Stimulated activated CD8-positive, alpha-beta memory T cell treated with anti-CD3 and anti-CD28 coated beads, Interleukin-7, amount 100 ng/mL, for 24 hours (primary cell): ENCODE results near the gene KATNB1.
A peak's percentile ranks its signal among the peaks of the same experiment; 100 is the strongest.
"Not testable (repeated sequence)": the region's sequence is repeated elsewhere in the genome, so short reads cannot be mapped to it uniquely, and the experiment has no call there.

Experiments used
- DNase-seq: peaks from one replicate; pipeline ENCODE4 v3.0.0-alpha.2; 2020; ENCODE audit warnings: low read depth

KATNB1 gene

DNA sequence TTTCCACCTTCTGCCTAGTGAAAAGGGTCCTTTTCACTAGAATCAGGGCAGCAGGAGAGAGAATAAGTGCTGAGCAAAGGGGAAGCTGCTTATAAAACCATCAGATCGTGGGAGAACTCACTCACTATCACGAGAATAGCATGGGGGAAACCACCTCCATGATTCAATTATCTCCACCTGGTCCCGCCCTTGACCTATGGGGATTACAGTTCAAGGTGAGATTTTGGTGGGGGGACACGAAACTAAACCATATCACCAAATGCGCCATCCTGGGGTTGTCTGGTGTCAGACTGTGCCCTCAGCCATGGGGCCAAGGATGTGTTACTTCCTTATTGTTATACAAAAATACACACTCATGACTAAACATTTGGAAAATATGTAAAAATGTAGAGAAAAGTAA is 10.4 kb upstream of the KATNB1 start:
- DNase-seq, result no peak

DNA sequence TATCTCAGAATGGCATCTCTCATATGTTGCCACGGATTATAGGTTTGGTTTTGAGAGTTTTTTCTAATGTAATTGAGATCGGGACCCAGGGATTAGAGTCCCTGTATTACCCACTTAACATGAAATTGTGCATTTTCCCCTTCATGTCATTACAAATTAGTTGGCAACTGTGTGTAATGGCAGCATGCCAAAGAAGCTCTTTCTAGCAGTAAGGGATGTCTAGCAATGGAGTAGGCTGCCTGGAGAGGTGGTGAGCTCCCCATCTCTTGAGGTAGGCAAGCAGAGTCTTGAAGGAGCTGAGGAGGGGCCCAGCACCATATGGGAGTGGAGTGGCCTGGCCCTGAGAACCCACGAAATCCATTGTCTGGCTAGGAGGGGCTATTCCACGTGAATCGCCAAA is 10.0 kb upstream of the KATNB1 start:
- DNase-seq, result no peak

DNA sequence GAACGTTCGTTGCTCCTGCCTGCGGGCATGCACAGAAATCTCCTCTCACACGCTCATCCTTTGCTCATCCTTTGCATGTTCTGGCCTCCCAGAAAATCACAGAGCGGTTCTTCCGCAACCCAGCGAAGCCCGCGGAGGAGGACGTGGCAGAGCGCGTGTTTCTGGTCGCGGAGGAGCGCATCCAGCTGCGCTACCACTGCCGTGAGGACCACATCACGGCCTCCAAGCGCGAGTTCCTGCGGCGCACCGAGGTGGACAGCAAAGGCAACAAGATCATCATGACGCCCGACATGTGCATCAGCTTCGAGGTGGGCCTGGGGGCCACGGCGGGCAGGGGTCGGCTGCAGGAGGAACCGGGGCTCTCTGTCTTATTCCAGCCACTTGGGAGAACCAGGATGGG is 9.6 kb upstream of the KATNB1 start:
- DNase-seq, result no peak

DNA sequence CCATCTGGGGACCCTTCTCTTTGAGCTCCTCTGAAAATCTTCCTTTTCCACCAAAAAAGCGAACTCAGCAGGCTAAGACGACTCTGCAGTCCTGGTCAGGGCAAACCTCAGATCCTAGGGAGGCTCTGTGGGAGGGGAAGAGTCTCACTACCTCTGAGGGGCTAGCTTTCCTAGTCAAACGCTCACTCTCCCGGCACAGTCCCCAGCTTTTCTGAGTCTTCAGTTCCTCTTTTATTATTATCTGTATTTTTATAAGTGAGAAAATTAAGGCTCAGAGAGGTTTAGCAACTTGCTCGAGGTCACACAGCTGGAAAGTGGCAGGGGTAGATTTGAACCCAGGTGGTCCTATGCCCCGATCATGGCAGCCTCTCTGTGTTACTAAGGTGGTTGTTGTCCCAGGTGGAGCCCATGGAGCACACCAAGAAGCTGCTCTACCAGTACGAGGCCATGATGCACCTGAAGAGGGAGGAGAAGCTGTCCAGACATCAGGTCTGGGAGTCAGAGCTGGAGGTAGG is 9.1 kb upstream of the KATNB1 start:
- no peak for DNase-seq

DNA sequence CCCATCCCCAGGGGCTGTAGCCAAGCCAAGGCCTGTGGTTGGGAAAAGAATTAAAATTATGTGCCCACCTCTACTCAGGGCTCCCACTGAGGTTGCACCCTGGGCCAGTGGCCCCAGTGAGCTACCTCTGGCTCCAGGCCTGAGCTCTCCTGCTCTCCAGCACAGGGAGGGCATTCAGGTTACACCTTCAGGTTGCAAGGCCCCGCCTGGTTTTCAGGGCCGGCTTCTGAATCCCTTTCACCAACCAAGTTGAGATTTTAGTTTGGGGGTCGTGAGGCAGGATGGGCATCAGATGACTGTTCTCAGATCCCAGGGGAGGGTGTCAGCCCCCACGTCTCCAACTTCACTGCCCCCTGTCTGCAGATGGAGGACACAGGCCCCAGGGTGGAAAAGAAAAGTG is 8.0 kb upstream of the KATNB1 start:
- DNase-seq, result no peak

DNA sequence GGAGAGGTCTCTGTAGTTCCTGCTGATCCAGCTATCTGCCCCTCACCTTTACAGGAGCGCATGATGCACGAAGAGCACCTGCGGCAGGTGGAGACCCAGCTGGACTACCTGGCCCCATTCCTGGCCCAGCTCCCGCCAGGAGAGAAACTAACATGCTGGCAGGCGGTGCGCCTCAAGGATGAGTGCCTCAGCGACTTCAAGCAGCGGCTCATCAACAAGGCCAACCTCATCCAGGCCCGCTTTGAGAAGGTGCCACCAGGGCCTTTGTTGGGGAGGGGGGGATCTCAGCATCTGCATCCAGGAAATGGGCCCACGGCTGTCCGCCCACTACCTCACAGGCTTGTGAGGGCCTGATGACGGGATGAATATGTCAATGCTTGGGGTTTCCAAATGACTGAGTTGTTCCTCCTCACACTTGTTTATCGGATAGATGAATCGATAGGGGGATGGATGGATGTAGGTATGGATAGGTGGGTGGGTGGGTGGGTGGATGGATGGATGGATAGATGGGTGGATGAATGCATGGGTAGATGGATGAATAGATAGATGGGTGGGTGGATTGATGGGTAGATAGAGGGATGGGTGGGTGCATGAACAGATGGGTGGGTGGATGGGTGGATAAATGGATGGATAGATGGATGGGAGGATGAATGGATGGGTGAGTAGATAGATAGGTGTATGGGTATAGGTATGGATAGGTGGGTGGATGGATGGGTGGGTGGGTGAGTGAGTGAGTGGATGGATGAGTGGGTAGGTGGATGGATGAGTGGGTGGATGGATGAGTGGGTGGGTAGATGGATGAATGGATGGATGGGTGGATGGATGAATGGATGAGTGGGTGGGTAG is 7.0 kb upstream of the KATNB1 start:
- DNase-seq, result no peak

DNA sequence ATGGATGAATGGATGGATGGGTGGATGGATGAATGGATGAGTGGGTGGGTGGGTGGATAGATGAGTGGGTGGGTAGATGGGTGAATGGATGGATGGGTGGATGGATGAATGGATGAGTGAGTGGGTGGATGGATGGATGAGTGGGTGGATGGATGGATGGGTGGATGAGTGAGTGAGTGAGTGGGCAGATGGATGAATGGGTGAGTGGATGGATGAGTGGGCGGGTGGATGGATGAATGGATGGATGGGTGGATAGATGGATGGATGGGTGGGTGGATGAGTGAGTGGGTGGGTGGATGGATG is 6.4 kb upstream of the KATNB1 start:
- no peak for DNase-seq

DNA sequence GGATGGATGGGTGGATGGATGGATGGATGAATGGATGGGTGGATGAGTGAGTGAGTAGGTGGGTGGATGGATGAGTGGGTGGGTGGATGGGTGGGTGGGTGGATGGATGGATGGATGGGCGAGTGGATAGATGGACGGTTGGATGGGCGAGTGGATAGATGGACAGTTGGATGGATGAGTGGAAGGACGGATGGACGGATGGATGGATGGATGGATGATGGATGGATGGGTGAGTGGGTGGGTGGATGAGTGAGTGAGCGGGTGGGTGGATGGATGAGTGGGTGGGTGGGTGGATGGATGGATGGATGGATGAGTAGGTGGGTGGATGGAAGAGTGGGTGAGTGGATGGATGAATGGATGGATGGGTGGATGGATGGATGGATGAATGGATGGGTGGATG is 5.7 kb upstream of the KATNB1 start:
- DNase-seq, result not testable (repeated sequence)

DNA sequence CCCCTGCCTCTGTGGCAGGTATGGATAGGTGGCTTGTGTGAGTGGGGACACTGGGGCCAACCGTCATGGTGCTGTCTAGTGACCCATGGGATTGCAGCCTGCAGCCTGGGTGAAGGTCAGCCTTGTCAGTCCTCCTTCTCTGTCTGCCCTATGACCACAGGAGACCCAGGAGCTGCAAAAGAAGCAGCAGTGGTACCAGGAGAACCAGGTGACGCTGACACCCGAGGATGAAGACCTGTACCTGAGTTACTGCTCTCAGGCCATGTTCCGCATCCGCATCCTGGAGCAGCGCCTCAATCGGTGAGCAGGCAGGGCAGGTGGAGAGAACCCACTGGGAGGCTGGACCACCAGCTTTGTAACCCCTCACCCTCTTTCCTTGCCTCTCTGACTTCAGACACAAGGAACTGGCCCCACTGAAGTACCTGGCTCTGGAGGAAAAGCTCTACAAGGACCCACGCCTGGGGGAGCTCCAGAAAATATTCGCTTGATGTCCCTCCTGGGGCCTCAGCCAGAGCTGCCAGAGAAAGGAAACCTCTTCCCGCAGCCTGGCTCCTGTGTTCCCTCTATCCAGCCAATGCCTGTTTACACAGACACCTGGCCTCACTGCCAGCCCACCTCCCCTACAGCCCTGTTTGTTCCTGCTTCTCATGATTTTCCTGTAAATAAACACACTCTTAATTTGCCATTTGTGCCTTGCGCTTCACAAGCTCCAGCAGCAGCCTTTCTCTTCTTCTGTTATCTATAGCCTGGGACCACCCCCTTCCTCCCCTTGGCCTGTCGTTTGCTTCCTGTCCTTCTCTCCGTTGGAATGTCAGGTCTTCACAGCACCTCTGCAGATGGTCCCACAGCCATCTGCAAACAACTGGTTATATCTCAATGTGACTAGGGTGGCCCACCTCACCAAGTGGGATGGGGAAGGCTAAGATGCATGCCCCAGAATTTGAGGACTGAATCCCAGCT is 4.5 kb upstream of the KATNB1 start:
- no peak for DNase-seq

DNA sequence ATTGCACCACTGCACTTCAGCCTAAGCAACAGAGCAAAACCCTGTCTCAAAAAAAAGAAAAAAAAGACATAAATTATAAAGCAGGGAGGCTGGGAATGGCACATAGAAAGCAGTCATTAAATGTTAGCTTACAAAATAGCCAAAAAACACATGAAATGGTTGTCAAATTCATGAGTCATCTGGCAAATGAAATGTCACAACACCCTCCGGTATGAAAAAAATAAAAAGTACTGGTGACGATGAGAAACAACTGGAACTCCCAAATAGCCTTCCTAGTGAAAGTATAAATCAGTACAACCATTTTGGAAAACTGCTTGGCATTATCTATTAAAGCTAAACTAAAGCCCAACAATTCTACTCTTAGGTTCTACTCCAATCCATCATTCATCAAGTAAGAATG is 3.5 kb upstream of the KATNB1 start:
- DNase-seq, result no peak

DNA sequence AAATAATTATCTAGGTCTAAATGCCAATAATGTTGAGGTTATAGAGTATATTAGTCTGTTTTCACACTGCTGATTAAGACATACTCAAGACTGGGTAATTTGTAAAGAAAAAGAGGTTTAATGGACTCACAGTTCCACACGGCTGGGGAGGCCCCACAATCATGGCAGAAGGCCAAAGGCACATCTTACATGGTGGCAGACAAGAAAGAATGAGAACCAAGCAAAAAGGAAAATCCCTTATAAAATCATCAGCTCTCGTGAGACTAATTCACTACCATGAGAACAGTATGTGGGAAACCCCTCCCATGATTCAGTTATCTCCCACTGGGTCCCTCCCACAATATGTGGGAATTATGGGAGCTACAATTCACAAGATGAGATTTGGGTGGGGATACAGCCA is 2.9 kb upstream of the KATNB1 start:
- DNase-seq, result no peak

DNA sequence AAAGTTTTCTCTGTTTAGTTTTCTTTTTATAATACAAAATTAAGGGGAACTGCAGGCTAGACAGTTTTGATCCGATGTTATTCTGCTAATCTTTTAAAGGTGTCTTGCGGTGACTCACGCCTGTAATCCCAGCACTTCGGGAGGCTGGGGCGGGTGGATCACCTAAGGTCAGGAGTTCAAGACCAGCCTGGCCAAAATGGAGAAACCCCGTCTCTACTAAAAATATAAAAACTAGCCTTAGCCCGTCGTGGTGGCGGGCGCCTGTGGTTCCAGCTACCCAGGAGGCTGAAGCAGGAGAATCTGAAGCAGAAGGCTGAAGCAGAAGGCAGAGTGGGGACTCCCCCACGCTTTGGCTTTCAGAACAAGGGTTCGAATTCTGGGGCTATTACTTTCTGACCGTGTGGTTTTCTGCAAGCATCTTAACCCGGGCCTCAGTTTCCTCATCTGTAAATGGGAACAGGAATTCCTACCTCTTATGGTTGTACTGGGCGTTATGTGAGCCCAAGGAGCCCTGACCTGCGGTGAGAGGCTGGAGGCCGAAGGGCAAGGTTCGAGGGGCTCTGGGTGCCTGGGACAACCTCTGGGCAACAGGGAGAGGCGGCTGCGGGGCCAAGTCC is 1.2 kb upstream of the KATNB1 start:
- no peak for DNase-seq

DNA sequence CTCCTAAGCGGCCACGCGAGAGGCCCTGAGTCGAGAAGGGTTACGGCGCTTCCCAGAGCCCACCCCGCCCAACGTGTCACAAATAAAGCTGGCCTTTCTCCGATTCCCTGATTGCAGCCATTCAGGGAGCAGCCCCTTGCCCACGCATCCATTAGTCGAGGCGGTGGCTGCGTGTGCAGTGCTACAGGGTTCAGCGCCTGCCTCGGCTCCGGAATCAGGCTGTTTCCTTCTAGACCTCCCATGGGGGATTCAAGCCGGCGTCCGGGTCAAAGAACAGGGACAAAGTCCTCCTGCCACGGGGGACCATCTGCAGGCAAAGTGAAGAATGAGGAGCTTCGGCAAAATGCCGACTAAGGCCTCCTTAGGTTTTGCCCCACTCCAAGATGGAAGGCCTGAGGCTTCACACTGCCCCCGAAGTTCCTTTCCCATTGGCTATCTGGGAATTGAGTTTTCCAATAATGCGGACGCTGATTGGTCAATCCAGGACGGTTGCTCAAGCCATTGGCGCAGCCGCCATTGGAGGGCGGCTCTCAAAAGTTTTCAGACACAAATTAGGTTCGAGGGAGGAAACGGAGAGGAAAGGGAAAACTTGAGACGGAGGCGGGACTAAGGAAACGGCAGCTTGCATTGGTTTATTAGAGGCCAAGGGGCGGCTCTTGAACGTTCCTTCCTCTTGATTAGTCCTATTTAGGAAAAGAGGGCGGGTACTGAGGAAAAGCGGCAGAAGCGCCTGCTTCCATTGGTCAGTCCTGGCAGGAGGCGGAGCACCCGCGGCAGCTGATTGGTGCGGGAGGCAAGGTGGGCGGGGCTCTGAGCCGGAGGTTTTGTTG is 430 bp upstream of the KATNB1 start:
- DNase-seq, result peak; percentile 94

DNA sequence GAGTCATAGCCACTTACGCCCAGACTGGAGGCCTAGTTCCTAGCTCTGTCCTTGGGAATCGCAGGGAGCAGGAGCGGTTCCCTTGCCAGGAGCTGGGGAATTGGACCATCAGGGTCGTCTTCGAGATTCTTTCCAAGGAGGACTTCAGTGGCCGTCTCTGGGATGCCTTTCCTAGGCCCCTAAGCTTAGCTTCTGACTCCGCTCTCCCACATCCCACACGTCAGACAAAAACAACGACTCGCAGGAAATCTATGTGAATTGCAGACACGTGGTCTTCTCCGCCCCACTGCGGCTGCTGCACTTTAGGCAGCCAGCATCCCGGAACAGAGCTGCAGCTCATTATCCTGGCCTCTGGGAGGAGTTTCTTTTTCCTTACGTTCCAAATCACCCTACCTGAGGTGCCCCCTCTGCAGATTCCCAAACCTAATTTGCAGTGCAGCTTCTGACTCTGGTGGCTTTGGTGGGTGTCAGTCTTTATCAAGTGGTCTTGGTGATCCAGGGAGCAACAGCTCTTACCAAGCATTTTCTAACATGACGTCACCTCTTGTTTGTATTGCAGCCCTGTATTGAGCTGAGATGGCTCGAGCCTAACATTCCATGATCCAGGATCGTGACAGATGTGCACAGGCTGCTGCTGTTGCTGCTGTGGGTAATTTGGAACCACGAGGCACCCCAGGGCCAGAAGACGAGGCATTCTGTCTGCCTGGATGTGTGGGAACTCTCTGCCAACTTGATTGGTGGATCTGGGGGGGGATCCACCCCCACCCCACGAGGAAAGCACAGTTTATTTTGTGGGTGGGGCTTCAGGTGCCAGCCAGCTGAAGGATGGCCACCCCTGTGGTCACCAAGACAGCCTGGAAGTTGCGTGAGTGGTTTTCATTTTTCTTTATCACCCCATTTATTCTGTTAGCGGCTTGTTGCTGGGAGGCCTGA is 1.1 kb downstream of the KATNB1 start:
- peak; percentile 18 for DNase-seq

DNA sequence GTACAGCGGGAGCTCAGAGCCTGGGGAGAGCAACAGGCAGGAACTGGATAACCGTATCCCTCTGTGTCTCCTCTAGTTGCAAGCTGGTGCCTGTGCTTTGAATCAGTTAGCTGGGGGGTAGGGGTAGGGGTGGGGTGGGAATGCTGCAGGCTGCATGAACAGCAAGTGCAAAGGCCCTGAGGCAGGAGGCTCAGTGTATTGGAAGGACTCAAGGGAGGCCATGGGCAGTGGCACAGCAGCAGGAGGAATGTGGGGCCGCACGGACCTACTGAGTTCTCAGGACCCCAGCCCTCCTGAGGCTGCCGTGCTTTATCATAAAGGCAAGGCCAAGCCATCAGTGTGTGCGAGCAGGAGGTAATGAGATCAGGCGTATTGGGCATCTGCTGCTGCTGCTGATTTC is 3.3 kb downstream of the KATNB1 start:
- no peak for DNase-seq

DNA sequence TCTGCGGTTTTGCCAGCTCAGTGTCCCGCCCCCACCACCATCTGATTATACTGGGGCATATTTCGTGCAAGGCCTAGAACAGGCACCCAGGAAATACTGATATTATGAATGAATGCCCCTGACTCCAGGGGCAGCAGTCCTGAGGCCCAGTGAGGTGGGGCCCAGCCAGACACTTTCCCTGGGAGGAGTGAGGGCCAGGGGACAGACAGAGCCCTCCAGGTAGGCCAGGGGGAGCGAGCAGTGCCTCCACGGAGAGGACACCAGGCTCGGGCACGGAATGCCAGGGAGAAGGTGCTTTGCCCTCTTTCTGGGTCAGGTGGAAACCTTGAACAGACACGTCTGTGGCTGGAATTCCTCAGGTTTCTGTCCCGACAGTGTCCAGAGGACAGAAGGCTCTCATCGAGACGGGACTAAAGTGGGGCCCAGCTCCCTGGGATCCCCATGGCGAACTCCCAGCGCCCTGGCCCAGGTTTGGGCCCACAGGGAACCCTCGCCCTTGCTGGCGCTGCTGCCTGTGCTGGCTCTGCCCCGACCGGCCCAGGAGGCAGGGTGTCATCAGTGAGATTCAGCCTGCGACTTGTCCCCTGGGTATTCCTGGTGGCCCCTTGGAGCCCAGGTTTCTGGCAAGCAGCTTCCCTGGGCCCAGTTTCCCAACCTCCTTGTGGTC is 4.3 kb downstream of the KATNB1 start:
- no peak for DNase-seq

DNA sequence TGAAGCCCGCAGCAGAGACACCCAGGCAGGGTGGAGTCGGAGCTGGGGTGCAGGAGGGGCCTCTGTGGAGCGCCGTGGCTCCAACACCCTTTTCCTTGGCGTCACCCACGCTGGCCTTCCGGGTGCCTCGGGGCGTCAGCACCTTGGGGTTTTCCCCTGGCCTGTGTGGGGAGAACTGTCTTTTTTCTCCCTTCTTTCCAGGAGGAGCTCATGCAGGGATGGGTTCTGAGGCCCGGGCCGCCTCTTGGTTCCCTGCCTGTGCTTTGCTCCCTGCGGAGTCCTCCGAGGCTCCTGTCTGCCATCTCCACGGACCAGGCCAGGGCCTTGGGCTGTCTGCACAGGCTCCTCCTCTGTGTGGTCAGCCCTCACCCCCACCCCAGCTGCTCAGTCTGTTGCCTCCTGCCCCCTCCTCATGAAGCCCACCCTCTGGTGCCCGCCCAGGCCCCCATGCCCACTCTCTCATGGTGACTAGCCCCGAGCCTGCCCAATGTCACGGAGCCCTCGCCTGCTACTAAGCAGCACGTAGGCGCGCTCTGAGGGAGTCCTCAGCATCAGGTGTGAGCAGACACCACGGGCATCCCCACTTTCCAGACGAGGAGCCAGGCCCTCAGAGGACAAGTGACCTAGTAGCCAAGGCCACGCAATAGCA is 5.0 kb downstream of the KATNB1 start:
- DNase-seq, result no peak

DNA sequence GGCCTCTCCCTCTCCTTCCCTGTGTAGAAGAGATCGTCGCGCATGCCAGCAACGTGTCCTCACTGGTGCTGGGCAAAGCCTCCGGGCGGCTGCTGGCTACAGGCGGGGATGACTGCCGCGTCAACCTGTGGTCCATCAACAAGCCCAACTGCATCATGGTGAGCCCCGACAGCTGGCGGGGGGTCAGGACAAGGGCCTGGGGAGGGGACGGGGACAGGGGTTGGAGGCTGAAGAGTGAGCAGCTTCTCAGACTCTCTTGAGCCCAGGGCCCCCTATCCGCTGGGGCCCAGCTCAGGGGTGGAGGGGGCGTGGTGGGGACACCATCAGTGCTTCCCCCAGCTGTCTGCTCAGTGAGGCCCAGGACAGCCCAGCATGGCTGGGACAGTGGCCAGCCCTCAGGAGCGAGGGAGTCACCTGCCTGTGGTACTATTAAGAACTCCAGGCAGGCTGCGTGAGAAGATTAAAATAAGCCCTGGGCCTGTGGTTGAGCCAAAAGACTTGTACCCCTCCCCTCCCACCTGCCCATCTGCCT is 6.2 kb downstream of the KATNB1 start:
- no peak for DNase-seq

DNA sequence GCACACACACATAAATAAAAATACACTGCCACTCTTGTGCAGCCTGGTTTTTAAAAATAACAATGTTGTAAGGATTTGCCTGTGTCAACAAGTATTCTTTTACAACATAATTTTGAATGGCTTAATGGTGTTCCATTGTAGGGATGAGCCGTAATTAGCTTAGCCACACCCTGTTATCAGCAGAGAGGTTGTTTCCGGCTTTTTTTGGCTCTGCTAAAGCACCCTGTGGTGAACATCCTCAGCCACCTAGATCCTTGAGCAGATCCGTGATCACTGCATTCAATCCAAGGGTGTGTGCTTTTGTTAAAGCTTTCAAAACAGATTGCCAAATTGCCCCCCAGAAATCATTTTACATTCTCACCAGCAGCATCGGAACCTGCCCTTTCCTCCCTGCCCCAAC is 7.0 kb downstream of the KATNB1 start:
- no peak for DNase-seq
